Measurements from ENCODE around the gene CRB3.
"Not testable (repeated sequence)": the region's sequence is repeated elsewhere in the genome, so short reads cannot be mapped to it uniquely, and the experiment has no call there.

The CRB3 gene

GRCh38 chr19:6503407-6504201, 39.5 kb downstream of the CRB3 start:
- TF ChIP-seq ZNF274 (IDR thresholded peaks at IDR 0.05; ENCODE audit: low read depth, low read length) = no peak
- no peak overlapping the region for H3K4me3 ChIP-seq (ENCODE audit: low read length)

GRCh38 chr19:6508028-6508771, 44.1 kb downstream of the CRB3 start:
- H3K4me3 ChIP-seq (ENCODE audit: low read length) = not testable (repeated sequence)

GRCh38 chr19:6509118-6509971, 45.3 kb downstream of the CRB3 start:
- no peak overlapping the region for H3K4me3 ChIP-seq (ENCODE audit: low read length)
- no peak for TF ChIP-seq ZNF274 (IDR thresholded peaks at IDR 0.05; ENCODE audit: low read depth, low read length)

GRCh38 chr19:6510618-6511017, 46.5 kb downstream of the CRB3 start:
- H3K4me3 ChIP-seq (ENCODE audit: low read length) = no peak overlapping the region
- no peak for TF ChIP-seq ZNF274 (IDR thresholded peaks at IDR 0.05; ENCODE audit: low read depth, low read length)

- no peak overlapping the region for H3K4me3 ChIP-seq (ENCODE audit: low read length)
- no peak for TF ChIP-seq ZNF274 (IDR thresholded peaks at IDR 0.05; ENCODE audit: low read depth, low read length)
These were observed 50.0 kb downstream of the CRB3 start for GRCh38 chr19:6514089-6514488.

- H3K4me3 ChIP-seq (ENCODE audit: low read length) = no peak overlapping the region
- no peak for TF ChIP-seq ZNF274 (IDR thresholded peaks at IDR 0.05; ENCODE audit: low read depth, low read length)
These were observed 51.0 kb downstream of the CRB3 start for GRCh38 chr19:6514926-6515544.

GRCh38 chr19:6516018-6516658, 52.1 kb downstream of the CRB3 start:
- TF ChIP-seq ZNF274 (IDR thresholded peaks at IDR 0.05; ENCODE audit: low read depth, low read length) = no peak
- H3K4me3 ChIP-seq (ENCODE audit: low read length) = peak overlapping the region; percentile 67

All from GM08714 (cell line).